ENCODE data around the gene TSPAN31.

The TSPAN31 gene

GRCh38 chr12:57751788-57752667 lies 7.2 kb downstream of the TSPAN31 start, which contains the start of gene CDK4:
Gene CDK4 (minus strand): TSS chr12:57752310. CDS start chr12:57751717, 593 bp downstream.
- DNase-seq (ENCODE audit: extremely low read depth, low read depth): peak; percentile 99
- TF ChIP-seq, protein P1, sequence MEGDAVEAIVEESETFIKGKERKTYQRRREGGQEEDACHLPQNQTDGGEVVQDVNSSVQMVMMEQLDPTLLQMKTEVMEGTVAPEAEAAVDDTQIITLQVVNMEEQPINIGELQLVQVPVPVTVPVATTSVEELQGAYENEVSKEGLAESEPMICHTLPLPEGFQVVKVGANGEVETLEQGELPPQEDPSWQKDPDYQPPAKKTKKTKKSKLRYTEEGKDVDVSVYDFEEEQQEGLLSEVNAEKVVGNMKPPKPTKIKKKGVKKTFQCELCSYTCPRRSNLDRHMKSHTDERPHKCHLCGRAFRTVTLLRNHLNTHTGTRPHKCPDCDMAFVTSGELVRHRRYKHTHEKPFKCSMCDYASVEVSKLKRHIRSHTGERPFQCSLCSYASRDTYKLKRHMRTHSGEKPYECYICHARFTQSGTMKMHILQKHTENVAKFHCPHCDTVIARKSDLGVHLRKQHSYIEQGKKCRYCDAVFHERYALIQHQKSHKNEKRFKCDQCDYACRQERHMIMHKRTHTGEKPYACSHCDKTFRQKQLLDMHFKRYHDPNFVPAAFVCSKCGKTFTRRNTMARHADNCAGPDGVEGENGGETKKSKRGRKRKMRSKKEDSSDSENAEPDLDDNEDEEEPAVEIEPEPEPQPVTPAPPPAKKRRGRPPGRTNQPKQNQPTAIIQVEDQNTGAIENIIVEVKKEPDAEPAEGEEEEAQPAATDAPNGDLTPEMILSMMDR (IDR thresholded peaks at IDR 0.05; ENCODE audit: low read depth, low read length): no peak

DNA sequence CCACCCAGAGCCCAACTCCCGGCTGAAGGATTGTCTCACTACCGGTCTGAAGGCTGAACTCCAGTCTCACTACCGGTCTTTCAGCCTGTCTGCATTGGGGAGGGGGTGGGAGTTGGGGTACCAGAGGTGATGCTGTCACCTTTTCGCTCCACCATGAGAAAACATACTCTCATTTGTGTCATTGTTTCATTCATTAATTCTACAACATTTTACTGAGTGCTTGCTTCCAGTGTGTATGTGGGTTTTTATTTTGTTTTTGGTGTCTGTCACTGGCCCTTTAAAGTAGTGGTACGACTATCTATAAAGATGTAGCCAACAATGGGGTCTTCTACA lies 7.8 kb downstream of the TSPAN31 start:
- TF ChIP-seq, protein P1 (IDR thresholded peaks at IDR 0.05; ENCODE audit: low read depth, low read length): no peak
- DNase-seq (ENCODE audit: extremely low read depth, low read depth): no peak

- TF ChIP-seq, protein P1 (IDR thresholded peaks at IDR 0.05; ENCODE audit: low read depth, low read length): no peak
Observed at GRCh38 chr12:57753756-57754337, 9.0 kb downstream of the TSPAN31 start.

DNA sequence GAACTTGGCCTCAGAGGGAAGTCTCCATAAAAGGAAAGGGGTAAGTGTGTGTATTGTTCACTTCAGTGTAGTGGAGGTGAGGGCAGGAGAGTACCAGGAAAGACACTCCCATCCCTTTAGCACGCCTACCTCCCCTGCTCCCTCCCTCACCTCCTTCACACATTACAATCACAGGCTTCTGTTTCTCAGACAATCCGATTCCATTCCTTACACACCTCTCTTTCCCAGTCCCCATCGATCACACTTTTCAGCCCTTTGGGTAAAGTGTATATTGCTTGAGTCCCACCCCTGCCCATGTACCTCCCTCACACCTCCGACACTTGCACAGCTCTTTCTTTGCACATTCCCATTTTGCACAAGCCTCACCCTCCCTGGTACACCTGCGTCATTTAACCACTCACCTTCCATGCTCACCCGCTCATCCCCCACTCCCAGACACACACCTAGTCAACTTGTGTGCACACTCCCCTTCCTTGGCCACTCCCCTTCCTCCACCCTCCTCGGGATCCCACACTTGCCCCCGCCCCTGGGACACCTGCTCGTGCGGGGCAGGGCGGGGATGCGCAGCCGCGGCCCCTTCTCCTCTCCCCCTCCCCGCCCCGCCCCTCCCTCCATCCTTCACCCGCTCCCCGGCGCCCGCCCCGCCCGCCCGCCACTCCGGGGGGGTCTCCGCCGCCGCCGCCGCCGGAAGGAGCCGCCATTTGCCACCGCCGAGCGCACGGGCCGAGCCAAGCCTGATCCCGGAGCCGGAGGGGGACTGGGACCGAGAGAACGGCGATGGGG lies 9.8 kb downstream of the TSPAN31 start, which contains the start of gene MARCHF9:
Gene MARCHF9, plus strand, starts transcription at position 693 of the 783 bp plus-strand sequence. CDS start 426 bp downstream, outside the sequence.
- DNase-seq (ENCODE audit: extremely low read depth, low read depth): no peak
- TF ChIP-seq, protein P1 (IDR thresholded peaks at IDR 0.05; ENCODE audit: low read depth, low read length): no peak

More at GRCh38 chr12:57753756-57754337, 9.0 kb downstream of the TSPAN31 start:
- no peak for DNase-seq (ENCODE audit: extremely low read depth, low read depth)

DNA sequence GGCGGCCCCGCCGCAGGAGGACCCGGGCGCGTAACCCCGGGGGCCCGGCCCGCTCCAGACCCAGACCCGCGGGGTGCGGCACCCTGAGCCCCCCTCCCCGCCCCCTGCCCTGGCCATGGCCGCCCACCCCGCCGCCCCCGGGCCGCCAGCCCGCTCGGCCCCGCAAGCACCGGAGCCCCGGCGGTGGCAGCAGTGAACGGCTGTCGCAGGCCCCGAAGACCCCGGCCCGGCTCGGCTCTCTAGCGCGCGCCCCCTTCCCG lies 10.3 kb downstream of the TSPAN31 start:
- DNase-seq (ENCODE audit: extremely low read depth, low read depth): no peak
- TF ChIP-seq, protein P1 (IDR thresholded peaks at IDR 0.05; ENCODE audit: low read depth, low read length): no peak

- no peak for DNase-seq (ENCODE audit: extremely low read depth, low read depth)
- TF ChIP-seq, protein P1 (IDR thresholded peaks at IDR 0.05; ENCODE audit: low read depth, low read length): no peak
Observed at GRCh38 chr12:57755454-57756372, 10.9 kb downstream of the TSPAN31 start.
